Loucy (cell line): Measurements from ENCODE around the gene SERPINA12.

Experiments
- H2AFZ ChIP-seq: fragments of 200-600 bp; sonication (generic); 2 replicates; pipeline ENCODE4 v1.6.0; 2016; ENCODE audit warnings: antibody characterized with exemption, mild to moderate bottlenecking, low read length, moderate library complexity
- H3F3A ChIP-seq: fragments of 200-600 bp; 2 replicates; pipeline ENCODE4 v1.6.0; 2016; ENCODE audit warnings: antibody characterized with exemption, low read depth, mild to moderate bottlenecking
- H3K27me3 ChIP-seq: fragments of 200-600 bp; sonication (generic); 2 replicates; pipeline ENCODE4 v1.6.1; 2014; ENCODE audit warnings: low read length, mild to moderate bottlenecking; ENCODE audit not compliant: insufficient read depth, poor library complexity, severe bottlenecking
- H3K36me3 ChIP-seq: fragments of 200-600 bp; sonication (generic); 2 replicates; pipeline ENCODE4 v1.6.1; 2016; ENCODE audit warnings: low read length; ENCODE audit not compliant: insufficient read depth
- H3K4me1 ChIP-seq: fragments of 200-600 bp; sonication (generic); 2 replicates; pipeline ENCODE4 v1.5.1; 2014; ENCODE audit warnings: low read length, mild to moderate bottlenecking; ENCODE audit not compliant: insufficient read depth, poor library complexity, severe bottlenecking
- H3K4me2 ChIP-seq: fragments of 200-600 bp; sonication (generic); 2 replicates; pipeline ENCODE4 v1.6.0; 2014; ENCODE audit warnings: antibody characterized with exemption, low read length, low read depth, mild to moderate bottlenecking; ENCODE audit not compliant: poor library complexity, severe bottlenecking
- H3K4me3 ChIP-seq: fragments of 200-600 bp; sonication (generic); 2 replicates; pipeline ENCODE4 v1.5.1; 2014; ENCODE audit warnings: low read length, mild to moderate bottlenecking, mixed read lengths; ENCODE audit not compliant: poor library complexity, severe bottlenecking
- H3K79me2 ChIP-seq: fragments of 200-600 bp; sonication (generic); 2 replicates; pipeline ENCODE4 v1.6.1; 2014; ENCODE audit warnings: low read length; ENCODE audit not compliant: insufficient read depth
- H3K9ac ChIP-seq: fragments of 200-600 bp; sonication (generic); 2 replicates; pipeline ENCODE4 v1.6.0; 2014; ENCODE audit warnings: mild to moderate bottlenecking, low read depth, low read length, moderate library complexity; ENCODE audit not compliant: poor library complexity, severe bottlenecking
- H3K9me2 ChIP-seq: fragments of 200-600 bp; sonication (generic); replicated peaks from 2 replicates; pipeline ENCODE4 v1.6.1; 2016; ENCODE audit warnings: low read depth, low read length, mixed read lengths
- H3K9me3 ChIP-seq: fragments of 200-600 bp; sonication (generic); 2 replicates; pipeline ENCODE4 v1.6.1; 2014; ENCODE audit warnings: mild to moderate bottlenecking, antibody characterized with exemption, low read length, low read depth; ENCODE audit not compliant: insufficient read depth
- H4K20me1 ChIP-seq: fragments of 200-600 bp; sonication (generic); 2 replicates; pipeline ENCODE4 v1.6.0; 2014; ENCODE audit warnings: antibody characterized with exemption, low read length, mild to moderate bottlenecking; ENCODE audit not compliant: insufficient read depth, poor library complexity, severe bottlenecking
- EZH2phosphoT487 ChIP-seq: fragments of 200-600 bp; IDR thresholded peaks from 2 replicates; pipeline ENCODE4 v1.6.1; 2018; ENCODE audit warnings: antibody characterized with exemption, mild to moderate bottlenecking, moderate library complexity, borderline replicate concordance
- TF ChIP-seq, protein P1 (sequence below): fragments of 200-600 bp; sonication (generic); conservative IDR thresholded peaks from 2 replicates; pipeline ENCODE4 v1.5.1; 2014; ENCODE audit warnings: mild to moderate bottlenecking, antibody characterized with exemption, low read length

Gene SERPINA12

GRCh38 chr14:94439453-94440057 is 69.7 kb downstream of the SERPINA12 start:
- no peaks in the 10 kb centered on the region for H3K79me2 ChIP-seq
- H3K9me2 ChIP-seq = no peaks in the 10 kb centered on the region
- H3K36me3 ChIP-seq = no peaks in the 10 kb centered on the region
- no peaks in the 10 kb centered on the region for H3F3A ChIP-seq
- H3K4me2 ChIP-seq = no peak overlapping the region
- TF ChIP-seq, protein P1, sequence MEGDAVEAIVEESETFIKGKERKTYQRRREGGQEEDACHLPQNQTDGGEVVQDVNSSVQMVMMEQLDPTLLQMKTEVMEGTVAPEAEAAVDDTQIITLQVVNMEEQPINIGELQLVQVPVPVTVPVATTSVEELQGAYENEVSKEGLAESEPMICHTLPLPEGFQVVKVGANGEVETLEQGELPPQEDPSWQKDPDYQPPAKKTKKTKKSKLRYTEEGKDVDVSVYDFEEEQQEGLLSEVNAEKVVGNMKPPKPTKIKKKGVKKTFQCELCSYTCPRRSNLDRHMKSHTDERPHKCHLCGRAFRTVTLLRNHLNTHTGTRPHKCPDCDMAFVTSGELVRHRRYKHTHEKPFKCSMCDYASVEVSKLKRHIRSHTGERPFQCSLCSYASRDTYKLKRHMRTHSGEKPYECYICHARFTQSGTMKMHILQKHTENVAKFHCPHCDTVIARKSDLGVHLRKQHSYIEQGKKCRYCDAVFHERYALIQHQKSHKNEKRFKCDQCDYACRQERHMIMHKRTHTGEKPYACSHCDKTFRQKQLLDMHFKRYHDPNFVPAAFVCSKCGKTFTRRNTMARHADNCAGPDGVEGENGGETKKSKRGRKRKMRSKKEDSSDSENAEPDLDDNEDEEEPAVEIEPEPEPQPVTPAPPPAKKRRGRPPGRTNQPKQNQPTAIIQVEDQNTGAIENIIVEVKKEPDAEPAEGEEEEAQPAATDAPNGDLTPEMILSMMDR = no peak; the same call in 1 of the 2 replicates
- TF ChIP-seq EZH2phosphoT487 = no peak
- no peaks in the 10 kb centered on the region for H4K20me1 ChIP-seq
- H2AFZ ChIP-seq = no peak overlapping the region
- H3K27me3 ChIP-seq = no peaks in the 10 kb centered on the region
- no peak overlapping the region for H3K4me3 ChIP-seq
- H3K9ac ChIP-seq = no peak overlapping the region
- H3K4me1 ChIP-seq = no peaks in the 10 kb centered on the region
- no peaks in the 10 kb centered on the region for H3K9me3 ChIP-seq
